CD4-positive, alpha-beta T cell treated with Interleukin-6 at 100 ng/mL for 8 hours (primary cell): ENCODE data around the gene CDHR2.
"Not testable (repeated sequence)": the region's sequence is repeated elsewhere in the genome, so short reads cannot be mapped to it uniquely, and the experiment has no call there.

ENCODE experiments used
- DNase-seq: peaks from one replicate; pipeline ENCODE4 v3.0.0-alpha.2; 2020; ENCODE audit warnings: mixed read lengths, low spot score

CDHR2 gene

GRCh38 chr5:176542135-176542595 lies 7.0 kb upstream of the CDHR2 start:
- peak; percentile 66 for DNase-seq

DNA sequence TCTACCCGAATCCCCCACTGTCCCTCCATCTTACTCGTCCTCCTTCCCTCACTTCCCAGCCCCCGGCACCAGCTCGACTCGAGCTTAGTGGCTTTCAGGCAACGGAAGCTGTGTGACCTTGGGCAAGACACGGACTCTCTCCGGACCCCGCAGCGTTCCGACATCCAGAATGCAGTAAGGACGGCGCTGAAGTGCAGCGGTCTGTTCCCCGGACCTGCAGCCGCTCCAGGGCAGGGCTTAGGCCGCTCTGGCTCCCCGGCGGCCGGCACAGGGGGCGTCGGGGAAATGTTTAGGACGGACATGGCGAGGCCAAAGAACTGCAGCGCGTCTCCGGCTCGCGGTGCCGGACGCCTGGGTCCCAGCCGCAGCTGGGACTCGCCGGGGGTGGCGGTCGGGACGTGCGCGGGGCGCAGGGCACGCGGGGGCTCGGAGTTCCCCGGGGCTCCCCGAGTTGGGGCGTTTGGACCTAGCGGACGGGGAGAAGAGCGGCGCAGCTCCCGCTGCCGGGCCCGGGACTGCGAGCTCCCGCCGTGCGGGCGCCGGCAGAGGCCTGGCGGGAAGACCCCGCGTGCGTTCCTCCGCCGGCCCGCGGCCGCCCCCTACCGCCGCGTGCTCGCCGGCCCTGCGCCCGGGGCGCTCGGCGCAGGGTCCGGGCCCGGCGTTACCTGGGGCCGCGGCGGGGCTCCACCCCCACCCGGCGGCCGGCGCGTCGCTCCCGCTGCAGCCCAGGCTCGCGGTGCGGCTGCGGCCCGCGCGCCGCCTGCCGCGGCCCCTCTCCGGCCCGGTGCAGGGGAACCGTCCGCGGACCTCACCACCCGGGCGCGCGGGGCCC lies 6.3 kb upstream of the CDHR2 start:
- DNase-seq: no peak

- DNase-seq: peak; percentile 74
Observed at GRCh38 chr5:176543428-176544182, 5.5 kb upstream of the CDHR2 start.

DNA sequence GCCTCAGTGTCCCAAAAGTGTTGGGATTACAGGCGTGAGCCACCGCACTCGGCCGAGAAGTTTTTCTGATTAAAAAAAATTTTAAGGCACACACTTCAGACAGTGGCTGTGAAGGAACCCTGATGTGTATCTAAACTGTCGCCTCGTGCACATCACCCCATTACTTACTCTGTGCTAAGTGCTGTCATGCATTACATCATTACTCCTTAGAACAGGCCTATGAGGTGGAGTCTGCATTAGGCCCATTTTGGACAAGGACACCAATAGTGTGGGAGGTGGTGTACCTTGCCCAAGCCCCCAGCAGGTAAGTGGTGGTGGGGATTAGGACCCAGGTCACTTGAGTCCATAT lies 3.8 kb upstream of the CDHR2 start:
- DNase-seq: no peak

GRCh38 chr5:176545737-176546509 lies 3.2 kb upstream of the CDHR2 start:
- DNase-seq: no peak

DNA sequence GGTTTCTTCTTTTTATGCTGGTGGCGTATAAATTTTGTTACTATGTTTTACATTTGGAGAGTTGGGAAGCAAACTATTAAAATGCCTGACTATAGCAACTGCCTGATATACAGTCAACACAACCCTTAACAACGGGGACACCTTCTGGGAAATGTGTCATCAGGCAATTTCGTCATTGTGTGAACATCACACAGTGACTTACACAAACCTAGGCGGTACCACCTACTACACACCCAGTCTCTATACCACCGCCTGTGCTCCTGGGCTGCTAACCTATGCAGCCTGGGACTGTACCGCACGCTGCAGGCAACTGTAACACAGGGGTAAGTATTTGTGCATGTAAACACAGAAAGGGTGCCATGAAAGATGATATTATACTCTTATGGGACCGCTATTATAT lies 1.3 kb upstream of the CDHR2 start:
- peak; percentile 24 for DNase-seq

- DNase-seq: no peak
Observed at GRCh38 chr5:176549871-176550270, 729 bp downstream of the CDHR2 start.

DNA sequence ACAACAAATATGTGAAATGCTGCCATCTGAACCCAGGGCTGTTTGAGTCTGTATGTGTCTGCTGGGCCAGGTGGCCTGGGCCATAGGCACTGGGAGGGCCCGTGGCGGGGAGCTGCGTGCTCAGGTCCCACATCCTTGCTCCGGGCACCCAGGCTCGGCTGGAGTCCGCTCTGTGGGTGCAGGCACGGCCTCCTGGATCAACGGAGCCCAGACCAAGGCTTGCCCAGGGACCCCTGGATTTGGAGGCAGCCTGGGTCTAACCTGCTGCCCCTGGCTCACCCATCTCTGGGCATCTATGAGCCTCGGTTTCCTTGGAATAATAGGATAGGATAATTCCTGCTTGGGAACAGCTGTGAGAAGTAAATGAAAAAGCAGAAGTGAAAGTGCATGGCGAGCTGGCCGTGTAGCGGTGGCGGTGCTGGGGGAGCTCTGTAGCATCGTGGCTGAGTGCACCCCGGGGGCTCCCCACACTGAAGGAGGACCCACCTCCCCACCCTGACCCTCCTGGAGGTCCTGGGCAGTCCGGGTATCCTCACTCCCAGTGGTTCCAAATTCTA lies 1.2 kb downstream of the CDHR2 start:
- no peak for DNase-seq

- DNase-seq: not testable (repeated sequence)
Observed at GRCh38 chr5:176550937-176551336, 1.8 kb downstream of the CDHR2 start.

- no peak for DNase-seq
Observed at GRCh38 chr5:176552332-176552869, 3.3 kb downstream of the CDHR2 start.

- no peak for DNase-seq
Observed at GRCh38 chr5:176553260-176554085, 4.3 kb downstream of the CDHR2 start.

DNA sequence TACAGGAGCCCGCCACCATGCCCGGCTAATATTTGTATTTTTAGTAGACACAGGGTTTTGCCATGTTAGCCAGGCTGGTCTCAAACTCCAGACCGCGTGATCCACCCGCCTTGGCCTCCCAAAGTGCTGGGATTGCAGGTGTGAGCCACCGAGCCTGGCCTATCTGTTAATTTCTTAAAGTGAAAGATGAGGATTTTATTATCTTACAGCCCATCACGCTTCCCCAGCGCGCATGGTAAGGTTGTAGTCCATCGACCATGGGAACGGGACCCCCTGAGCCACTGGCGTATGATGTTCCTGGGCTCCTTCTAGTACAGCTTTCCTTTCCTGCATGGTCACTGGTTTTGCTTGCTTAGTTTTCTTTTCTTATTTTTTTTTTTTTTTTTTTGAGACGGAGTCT lies 8.7 kb downstream of the CDHR2 start:
- DNase-seq: no peak

DNA sequence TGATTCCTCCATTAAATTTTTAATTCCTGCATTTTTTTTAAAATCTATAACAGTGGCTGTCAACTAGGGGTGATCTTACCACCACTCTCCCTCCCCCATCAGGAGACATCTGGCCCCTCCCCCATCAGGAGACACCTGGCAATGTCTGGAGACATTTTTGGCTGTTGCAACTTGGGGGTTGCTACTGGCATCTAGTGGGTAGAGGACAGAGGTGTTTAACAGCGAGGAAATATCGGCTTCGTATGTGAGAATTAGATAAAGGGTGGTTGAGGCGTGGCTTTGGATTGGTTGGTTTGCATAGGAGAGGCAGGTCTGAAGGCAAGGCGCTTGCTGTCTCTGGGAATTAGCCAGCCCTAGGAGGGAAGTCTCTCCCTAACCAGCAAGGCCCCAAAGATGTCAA lies 10.5 kb downstream of the CDHR2 start:
- DNase-seq: peak; percentile 27

GRCh38 chr5:176560364-176560763 lies 11.2 kb downstream of the CDHR2 start:
- DNase-seq: no peak

DNA sequence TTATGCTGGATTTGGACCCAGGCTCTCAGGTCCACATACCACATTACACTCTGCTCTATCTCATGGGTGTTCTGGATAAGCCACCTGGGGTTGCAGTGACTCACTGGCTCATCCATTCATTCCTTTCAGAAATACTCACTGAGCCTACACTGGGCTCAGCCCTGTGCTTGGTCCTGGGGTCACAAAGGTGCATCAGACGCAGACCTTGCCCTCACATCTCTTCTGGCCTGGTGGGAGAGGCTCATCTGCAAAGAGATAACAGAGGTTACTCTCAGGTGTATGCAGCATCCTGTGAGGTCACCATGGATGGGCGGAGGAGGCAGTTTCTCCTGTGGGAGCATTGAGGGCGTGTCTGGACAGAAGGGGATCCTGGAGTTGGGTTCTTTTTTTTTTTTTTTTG lies 12.1 kb downstream of the CDHR2 start:
- no peak for DNase-seq

- DNase-seq: no peak
Observed at GRCh38 chr5:176562189-176562588, 13.0 kb downstream of the CDHR2 start.

DNA sequence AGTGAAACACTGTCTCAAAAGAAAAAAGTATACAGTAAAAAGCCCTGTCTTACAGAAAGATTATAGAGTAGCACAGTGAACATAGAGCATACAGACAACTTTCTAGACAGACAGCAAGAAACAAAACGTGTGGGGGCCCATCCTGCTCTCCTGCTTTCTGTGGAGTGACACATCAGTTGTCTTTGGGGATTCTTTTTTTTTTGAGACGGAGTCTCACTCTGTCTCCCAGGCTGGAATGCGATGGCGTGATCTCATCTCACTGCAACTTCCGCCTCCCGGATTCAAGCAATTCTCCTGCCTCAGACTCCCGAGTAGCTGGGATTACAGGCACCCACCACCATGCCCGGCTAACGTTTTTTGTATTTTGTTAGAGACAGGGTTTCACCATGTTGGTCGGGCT lies 14.9 kb downstream of the CDHR2 start:
- no peak for DNase-seq

- DNase-seq: no peak
Observed at GRCh38 chr5:176565760-176566288, 16.7 kb downstream of the CDHR2 start.

DNA sequence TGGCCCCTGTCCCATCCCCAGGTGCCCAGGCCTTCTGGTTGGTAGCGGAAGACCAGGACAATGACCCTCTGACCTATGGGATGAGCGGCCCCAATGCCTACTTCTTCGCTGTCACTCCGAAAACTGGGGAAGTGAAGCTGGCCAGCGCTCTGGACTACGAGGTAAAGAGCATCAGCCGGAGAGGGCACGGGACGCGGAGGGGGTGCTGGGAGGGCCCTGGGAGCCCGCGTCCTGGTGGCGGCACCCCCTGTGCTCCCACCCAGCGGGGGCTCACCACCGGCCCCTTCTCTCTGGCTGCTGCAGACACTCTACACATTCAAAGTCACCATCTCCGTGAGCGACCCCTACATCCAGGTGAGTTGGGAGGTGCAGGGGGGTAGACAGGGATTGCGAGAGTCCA lies 19.5 kb downstream of the CDHR2 start:
- DNase-seq: no peak

DNA sequence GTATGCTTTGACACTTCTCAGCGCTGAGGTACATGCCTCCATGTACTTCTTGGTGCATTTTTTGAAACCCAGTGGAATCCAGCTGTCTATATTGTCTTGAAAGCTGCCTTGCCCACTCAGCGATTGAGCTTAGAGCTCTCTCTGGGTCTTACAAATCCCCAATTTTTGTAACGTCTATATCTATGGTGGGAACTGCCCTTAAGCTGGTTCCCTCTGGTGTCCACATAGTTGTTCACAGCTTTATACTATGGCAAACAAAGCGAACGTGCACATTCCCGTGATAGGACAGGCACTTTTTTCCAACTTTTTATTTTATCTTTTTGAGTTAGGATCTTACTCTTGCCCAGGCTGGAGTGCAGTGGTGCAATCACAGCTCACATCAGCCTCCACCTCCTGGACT lies 20.9 kb downstream of the CDHR2 start:
- DNase-seq: no peak
